K562 (cell line): Measurements from ENCODE around the gene TUBG2. TPM values are rescaled to one million over a fixed set of nuclear protein-coding genes. Genes with fewer than 3 reads are reported as not detected.

Experiments
- ATAC-seq: fragments of 200-7000 bp; cut with Tn5 transposase; 3 replicates; pipeline ENCODE4 v1.9.1; 2020; ENCODE audit warnings: moderate library complexity
- BruUV-seq: library from RNA; stranded (reverse); fragments of 400-500 nt; replicated peaks from 2 replicates; lab custom pipeline; 2021; lab: Mats Ljungman, UMichigan
- CTCF ChIA-PET: fragments of 300-600 bp; formaldehyde crosslinking; extraction: SDS; loops from one replicate; lab custom pipeline; 2021; ENCODE audit warnings: low intra/inter-chr PET ratio; lab: Yijun Ruan, JAX
- POLR2A ChIA-PET: fragments of 300-600, 350-650 bp; sonication (Branson Sonifier 250); formaldehyde crosslinking; extraction: SDS; loops from one replicate; lab custom pipeline; 2021; ENCODE audit warnings: antibody characterized with exemption, inconsistent platforms; lab: Yijun Ruan, JAX
- DNase-seq, 4 experiments: peaks; one replicate each; pipeline versions ENCODE4 v3.0.0 to v3.0.0-alpha.2; 2011 to 2018; ENCODE audit warnings: low spot score in 3 of 4, mixed read lengths in 3 of 4; ENCODE audit errors: extremely low read depth in 1 of 4
- FAIRE-seq: peaks from 2 replicates; lab custom pipeline; 2011; peaks lifted over from hg19 to GRCh38; lab: Jason Lieb, UNC
- H2AFZ ChIP-seq: 2 replicates; pipeline ENCODE4 v1.6.0; 2011; ENCODE audit warnings: low read depth, low read length, control low read depth, inconsistent platforms
- H3K27ac ChIP-seq: fragments of 200-600 bp; 3 replicates; pipeline ENCODE4 v1.8.0; 2011; ENCODE audit warnings: low read depth, mild to moderate bottlenecking, control low read depth, inconsistent platforms, low read length, moderate library complexity, mixed read lengths; ENCODE audit errors: extremely low read depth
- H3K27me3 ChIP-seq, 2 experiments: fragments of 300-600 bp in 1 of 2; 2 replicates in 1 of 2; 3 replicates in 1 of 2; pipeline versions ENCODE4 v1.6.0 to v1.8.0; 2011; ENCODE audit warnings: inconsistent platforms in 2 of 2, low read length in 2 of 2, mild to moderate bottlenecking in 1 of 2, mixed read lengths in 1 of 2, moderate library complexity in 1 of 2; ENCODE audit not compliant: control insufficient read depth in 2 of 2, insufficient read depth in 2 of 2
- H3K36me3 ChIP-seq: fragments of 300-600 bp; 3 replicates; pipeline ENCODE4 v1.8.0; 2011; ENCODE audit warnings: mild to moderate bottlenecking, low read length, inconsistent platforms; ENCODE audit not compliant: control insufficient read depth, insufficient read depth
- H3K4me1 ChIP-seq, 2 experiments: fragments of 200-600 bp in 1 of 2; replicated peaks in 1 of 2; 2 replicates in 1 of 2; 3 replicates in 1 of 2; pipeline versions ENCODE4 v1.5.1 to v1.8.0; 2011; ENCODE audit warnings: inconsistent platforms in 2 of 2, low read length in 2 of 2, mild to moderate bottlenecking in 1 of 2, mixed read lengths in 1 of 2, moderate library complexity in 1 of 2; ENCODE audit not compliant: control insufficient read depth in 2 of 2, insufficient read depth in 2 of 2
- H3K4me2 ChIP-seq: 2 replicates; pipeline ENCODE4 v1.6.1; 2011; ENCODE audit warnings: low read length, control low read depth, inconsistent platforms, mixed read lengths; ENCODE audit not compliant: insufficient read depth
- H3K4me3 ChIP-seq: fragments of 200-600 bp; sonication (generic), shearing (Covaris generic); 2 replicates; pipeline ENCODE4 v1.5.1; 2016; ENCODE audit warnings: control low read depth, inconsistent platforms
- H3K79me2 ChIP-seq: fragments of 200-600 bp; 3 replicates; pipeline ENCODE4 v1.8.0; 2011; ENCODE audit warnings: low read length, inconsistent platforms; ENCODE audit not compliant: control insufficient read depth, insufficient read depth
- H3K9ac ChIP-seq, 2 experiments: 2 replicates each; pipeline versions ENCODE4 v1.6.0 to v1.6.1; 2011; ENCODE audit warnings: low read depth in 2 of 2, low read length in 2 of 2, control low read depth in 1 of 2, inconsistent platforms in 1 of 2, mild to moderate bottlenecking in 1 of 2, mixed read lengths in 1 of 2; ENCODE audit not compliant: insufficient read depth in 1 of 2
- H3K9me1 ChIP-seq: one replicate; pipeline ENCODE4 v1.6.0; 2011; ENCODE audit warnings: inconsistent platforms, mild to moderate bottlenecking, low read length, moderate library complexity; ENCODE audit not compliant: control insufficient read depth, insufficient read depth
- H3K9me3 ChIP-seq: replicated peaks from 2 replicates; pipeline ENCODE4 v1.5.1; 2011; ENCODE audit warnings: low read depth, low read length, inconsistent platforms; ENCODE audit not compliant: control insufficient read depth, insufficient read depth
- H4K20me1 ChIP-seq: replicated peaks from 2 replicates; pipeline ENCODE4 v1.6.1; 2011; ENCODE audit warnings: low read length, inconsistent platforms, mixed read lengths; ENCODE audit not compliant: control insufficient read depth, insufficient read depth
- ADNP ChIP-seq: fragments of 200-800 bp; sonication (Bioruptor generic); IDR thresholded peaks from 2 replicates; pipeline ENCODE4 v1.6.1; 2016; ENCODE audit warnings: missing genetic modification characterization, missing compliant biosample characterization
- C11orf30 ChIP-seq: fragments of 450-650 bp; IDR thresholded peaks from 2 replicates; pipeline ENCODE4 v1.6.1; 2016; ENCODE audit warnings: low read depth, mild to moderate bottlenecking
- ELK1 ChIP-seq: sonication (generic); formaldehyde crosslinking; IDR thresholded peaks from 2 replicates; pipeline ENCODE4 v1.8.1; 2022; ENCODE audit warnings: missing genetic modification reagents
- HDAC8 ChIP-seq: fragments of 450-650 bp; IDR thresholded peaks from 2 replicates; pipeline ENCODE4 v1.6.1; 2016; ENCODE audit warnings: mild to moderate bottlenecking, missing genetic modification characterization, moderate library complexity, missing compliant biosample characterization
- HIVEP1 ChIP-seq: fragments of 250-450 bp; sonication (Bioruptor Pico); IDR thresholded peaks from 2 replicates; pipeline ENCODE4 v1.4.0; 2020; ENCODE audit warnings: mild to moderate bottlenecking
- KLF13 ChIP-seq: fragments of 450-650 bp; IDR thresholded peaks from 2 replicates; pipeline ENCODE4 v1.6.1; 2016; ENCODE audit warnings: missing genetic modification characterization, low read depth, mild to moderate bottlenecking, missing compliant biosample characterization, moderate library complexity, borderline replicate concordance
- PHTF2 ChIP-seq: fragments of 250-450 bp; sonication (Bioruptor Pico); IDR thresholded peaks from 2 replicates; pipeline ENCODE4 v1.5.0; 2021; ENCODE audit warnings: mild to moderate bottlenecking
- POLR2A ChIP-seq: fragments of 450-650 bp; conservative IDR thresholded peaks from 2 replicates; pipeline ENCODE4 v1.6.1; 2016
- POU5F1 ChIP-seq: fragments of 150-350 bp; IDR thresholded peaks from 2 replicates; pipeline ENCODE4 v1.6.1; 2014; ENCODE audit warnings: borderline replicate concordance, low read length, low read depth, mild to moderate bottlenecking; ENCODE audit not compliant: partially characterized antibody
- RBM25 ChIP-seq: fragments of 200-400 bp; formaldehyde crosslinking; IDR thresholded peaks from 2 replicates; pipeline ENCODE4 v1.6.1; 2018; ENCODE audit warnings: low read length, low read depth, moderate library complexity; ENCODE audit not compliant: severe bottlenecking
- SMAD2 ChIP-seq: fragments of 150-350 bp; IDR thresholded peaks from 2 replicates; pipeline ENCODE4 v1.6.1; 2014; ENCODE audit warnings: low read depth, mild to moderate bottlenecking, low read length
- TAF7 ChIP-seq: fragments of 450-650 bp; IDR thresholded peaks from 2 replicates; pipeline ENCODE4 v1.6.1; 2016; ENCODE audit warnings: missing genetic modification characterization, missing compliant biosample characterization
- TAL1 ChIP-seq: fragments of 450-650 bp; IDR thresholded peaks from 2 replicates; pipeline ENCODE4 v1.6.1; 2016; ENCODE audit warnings: mild to moderate bottlenecking
- ZNF121 ChIP-seq: sonication (generic); formaldehyde crosslinking; conservative IDR thresholded peaks from 2 replicates; pipeline ENCODE4 v1.8.0; 2022; ENCODE audit warnings: missing genetic modification reagents
- ZNF583 ChIP-seq: fragments of 250-450 bp; sonication (Bioruptor Pico); IDR thresholded peaks from 2 replicates; pipeline ENCODE4 v1.4.0; 2020
- ZNF76 ChIP-seq: fragments of 250-450 bp; sonication (Bioruptor Pico); IDR thresholded peaks from 2 replicates; pipeline ENCODE4 v1.4.0; 2020; ENCODE audit warnings: mild to moderate bottlenecking, moderate library complexity, borderline replicate concordance
- ZNF785 ChIP-seq: fragments of 250-450 bp; sonication (Bioruptor Pico); IDR thresholded peaks from 2 replicates; pipeline ENCODE4 v1.4.0; 2020; ENCODE audit warnings: mild to moderate bottlenecking
- WGBS: fragments of 100-300 bp; shearing (Covaris generic); methylation state at CpG from one replicate; pipeline ENCODE4 v1.1.6; 2016; ENCODE audit warnings: low coverage, mixed read lengths; ENCODE audit not compliant: insufficient coverage; ENCODE audit errors: missing lambda C conversion rate; 5-methylcytosine and 5-hydroxymethylcytosine counted together
- in situ Hi-C: fragments of 300-500 bp; cut with MboI; formaldehyde crosslinking; loops from 4 replicates; pipeline ENCODE4 v1.15.0; 2018; ENCODE audit warnings: inconsistent platforms, mixed read lengths
- intact Hi-C: fragments of 100-400 bp; cut with micrococcal nuclease; formaldehyde crosslinking; loops from 2 replicates; pipeline ENCODE4 v1.14.2; 2022
- polyA plus RNA-seq, 8 experiments: library from polyadenylated mRNA; depleted of rRNA in 4 of 8; stranded (reverse) in 5 of 8; unstranded in 3 of 8; fragments of >200 nt; fragmentation: Nextera tagmentation in 2 of 8; fragmentation: Illumina TruSeq in 1 of 8; extraction: Ambion mirVana in 2 of 8; extraction: Trizol in 1 of 8; gene quantifications; 2 replicates each; pipeline versions ENCODE4 v1.2.1 to v1.2.3, GENCODE V29; 2011 to 2014; ENCODE audit warnings: inconsistent platforms in 1 of 8, missing spikeins in 1 of 8
- total RNA-seq, 7 experiments: library from RNA; depleted of rRNA in 6 of 7; stranded (reverse); fragments of >200 nt in 6 of 7; fragmentation: Illumina TruSeq in 2 of 7; extraction: Trizol in 2 of 7; gene quantifications; 2 replicates each; pipeline versions ENCODE4 v1.2.1 to v1.2.3, GENCODE V29; 2011 to 2021; ENCODE audit warnings: low replicate concordance in 1 of 7
- TF ChIP-seq, protein P1 (sequence below): fragments of 450-650 bp; formaldehyde crosslinking; IDR thresholded peaks from 2 replicates; pipeline ENCODE4 v1.4.0; 2020; ENCODE audit warnings: mild to moderate bottlenecking

The TUBG2 gene
- total and polyA plus RNA-seq, 9 of the 15 experiments (the other 6 are each of a cell fraction or from before 2014, with no cell fraction given) = 0.09 to 0.80 (median 0.24) TPM; not detected in 2

GRCh38 chr17:42639525-42640113 is 19.5 kb upstream of the TUBG2 start:
- CTCF ChIA-PET = no interaction called here
- POLR2A ChIA-PET = interaction anchor here (0.6 kb wide), 1 partner anchor 21 kb away, joined by 3 read pairs; no protein-coding TSS in a partner anchor
- BruUV-seq = no TSS peak

GRCh38 chr17:42640121-42640520 is 19.0 kb upstream of the TUBG2 start:
- Histone ChIP-seq H3K27ac (no peak overlapping the region), H3K9me1 (no peaks in the 10 kb centered on the region), H3K4me3 (no peak overlapping the region), H3K36me3 (no peaks in the 10 kb centered on the region), H3K79me2 (no peaks in the 10 kb centered on the region), H3K27me3 (no peaks in the 10 kb centered on the region), H2AFZ (no peak overlapping the region), H3K4me2 (no peak overlapping the region), H3K9ac (0 out of 4 replicates have a peak overlapping the region, but pooled peaks of 1 of the 2 experiments have one; percentile 29), H4K20me1 (no peaks in the 10 kb centered on the region), H3K9me3 (no peaks in the 10 kb centered on the region), H3K4me1 (peaks cover 0 to 2% of the 10 kb centered on the region in 2 experiments; a peak in 2 of 5 replicates)
- CTCF ChIA-PET = no interaction called here
- WGBS = 8% methylated on average over 4 of the region's 4 CpGs
- intact Hi-C loops (no loop called here), in situ Hi-C loops (no loop called here)
- DNase-seq (peak in 1 of 4 experiments; percentile 27), FAIRE-seq (peak; percentile 32), ATAC-seq (peak; percentile 56)
- BruUV-seq = no TSS peak
- POLR2A ChIA-PET = interaction anchor here (0.6 kb wide), 1 partner anchor 21 kb away, joined by 3 read pairs; no protein-coding TSS in a partner anchor
- TF ChIP-seq ZNF76 (CRISPR knock-in tag) (no peak), POLR2A (no peak), HIVEP1 (CRISPR knock-in tag) (no peak), TAL1 (peak; percentile 30; the same call in 1 of the 2 replicates), ELK1 (CRISPR knock-in tag) (no peak), PHTF2 (CRISPR knock-in tag) (no peak), ADNP (tag) (no peak), C11orf30 (peak; percentile 11; the same call in 1 of the 2 replicates), SMAD2 (no peak), POU5F1 (no peak), ZNF583 (CRISPR knock-in tag) (no peak), ZNF785 (CRISPR knock-in tag) (no peak)
- TF ChIP-seq, protein P1, sequence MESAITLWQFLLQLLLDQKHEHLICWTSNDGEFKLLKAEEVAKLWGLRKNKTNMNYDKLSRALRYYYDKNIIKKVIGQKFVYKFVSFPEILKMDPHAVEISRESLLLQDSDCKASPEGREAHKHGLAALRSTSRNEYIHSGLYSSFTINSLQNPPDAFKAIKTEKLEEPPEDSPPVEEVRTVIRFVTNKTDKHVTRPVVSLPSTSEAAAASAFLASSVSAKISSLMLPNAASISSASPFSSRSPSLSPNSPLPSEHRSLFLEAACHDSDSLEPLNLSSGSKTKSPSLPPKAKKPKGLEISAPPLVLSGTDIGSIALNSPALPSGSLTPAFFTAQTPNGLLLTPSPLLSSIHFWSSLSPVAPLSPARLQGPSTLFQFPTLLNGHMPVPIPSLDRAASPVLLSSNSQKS (CRISPR knock-in tag) = no peak

More at GRCh38 chr17:42639525-42640113, 19.5 kb upstream of the TUBG2 start:
- Histone ChIP-seq H3K27ac (no peak overlapping the region), H3K4me1 (peaks cover 0 to 2% of the 10 kb centered on the region in 2 experiments; a peak in 2 of 5 replicates), H3K4me3 (no peak overlapping the region), H3K36me3 (no peaks in the 10 kb centered on the region)
- no peak for DNase-seq
- peak; percentile 1 for TF ChIP-seq RBM25
- TF ChIP-seq TAF7 = no peak
- TF ChIP-seq KLF13 (tag) = no peak
- 0 out of 2 replicates have a peak, but pooled peaks have one; percentile 11 for TF ChIP-seq ZNF121
- TF ChIP-seq HDAC8 (tag) = no peak
- TF ChIP-seq, all 486 proteins: peak for 2
- Histone ChIP-seq H3K79me2 (no peaks in the 10 kb centered on the region), H2AFZ (no peak overlapping the region), H3K27me3 (no peaks in the 10 kb centered on the region), H3K4me2 (no peak overlapping the region), H3K9me1 (no peaks in the 10 kb centered on the region), H4K20me1 (no peaks in the 10 kb centered on the region), H3K9ac (0 out of 4 replicates have a peak overlapping the region, but pooled peaks of 1 of the 2 experiments have one; percentile 29), H3K9me3 (no peaks in the 10 kb centered on the region)
- intact Hi-C loops = no loop called here
- 59% methylated on average over 5 of the region's 7 CpGs for whole genome bisulfite sequencing
- ATAC-seq (no peak), FAIRE-seq (no peak)
- in situ Hi-C loops = no loop called here
